Embryonic facial prominence (tissue), 1 donor: Measurements from ENCODE around the gene FOXD4L3.
"Not testable (repeated sequence)": the region's sequence is repeated elsewhere in the genome, so short reads cannot be mapped to it uniquely, and the experiment has no call there.

ENCODE experiments used
- DNase-seq: peaks from one replicate; pipeline ENCODE4 v3.0.0-alpha.2; 2016; ENCODE audit errors: extremely low spot score

FOXD4L3 gene

DNA sequence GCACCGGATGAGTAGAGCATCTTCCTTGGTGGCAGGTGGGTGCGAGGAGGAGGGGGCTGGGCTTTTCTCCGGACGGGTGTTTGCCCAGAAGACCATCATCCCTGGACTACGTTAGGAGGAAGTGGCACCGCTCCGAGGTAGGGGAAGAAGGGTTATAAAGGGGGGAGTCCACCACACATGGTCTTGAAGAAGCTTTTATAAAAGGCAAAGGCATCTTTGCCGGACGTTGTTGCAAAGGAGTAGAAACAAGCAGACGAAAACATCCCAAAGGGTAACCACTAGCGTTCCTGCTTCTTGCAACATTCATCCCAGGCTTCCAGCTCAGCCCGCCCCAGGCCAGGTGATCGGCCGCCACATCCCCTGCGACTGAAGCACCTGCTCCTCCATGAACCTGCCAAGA lies at the start of gene FOXD4L3:
Gene FOXD4L3 (plus strand): TSS at position 301 of the 400 bp plus-strand sequence. CDS start 85 bp downstream, at position 386.
- not testable (repeated sequence) for DNase-seq

DNA sequence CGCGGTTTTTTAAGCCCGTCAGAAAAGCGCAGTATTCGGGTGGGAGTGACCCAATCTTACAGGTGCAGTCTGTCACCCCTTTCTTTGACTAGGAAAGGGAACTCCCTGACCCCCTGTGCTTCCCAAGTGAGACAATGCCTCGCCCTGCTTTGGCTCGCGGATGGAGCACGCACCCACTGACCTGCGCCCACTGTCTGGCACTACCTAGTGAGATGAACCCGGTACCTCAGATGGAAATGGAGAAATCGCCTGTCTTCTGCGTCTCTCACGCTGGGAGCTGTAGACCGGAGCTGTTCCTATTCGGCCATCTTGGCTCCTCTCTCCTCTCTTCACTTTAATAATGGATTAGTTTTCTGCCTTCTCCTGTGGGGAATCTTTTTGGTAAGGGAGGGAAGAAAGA lies 21.6 kb upstream of the FOXD4L3 start:
- not testable (repeated sequence) for DNase-seq

DNA sequence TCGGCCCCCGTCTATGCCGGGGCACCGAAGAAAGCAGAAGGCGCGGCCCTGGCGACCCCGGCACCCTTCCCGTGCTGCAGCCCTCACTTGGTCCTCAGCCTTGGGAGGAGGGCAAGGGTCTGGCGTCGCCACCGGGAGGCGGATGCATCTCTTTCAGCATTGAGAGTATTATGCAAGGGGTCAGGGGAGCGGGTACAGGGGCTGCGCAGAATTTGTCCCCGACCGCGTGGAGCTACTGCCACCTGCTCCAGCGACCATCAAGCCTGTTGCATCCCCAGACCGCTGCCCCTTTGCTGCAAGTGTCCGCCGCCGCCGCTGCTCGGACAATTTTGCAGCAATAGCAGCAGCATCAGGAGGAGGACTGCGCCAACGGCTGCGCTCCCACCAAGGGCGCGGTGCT lies 1.1 kb downstream of the FOXD4L3 start:
- DNase-seq: not testable (repeated sequence)

DNA sequence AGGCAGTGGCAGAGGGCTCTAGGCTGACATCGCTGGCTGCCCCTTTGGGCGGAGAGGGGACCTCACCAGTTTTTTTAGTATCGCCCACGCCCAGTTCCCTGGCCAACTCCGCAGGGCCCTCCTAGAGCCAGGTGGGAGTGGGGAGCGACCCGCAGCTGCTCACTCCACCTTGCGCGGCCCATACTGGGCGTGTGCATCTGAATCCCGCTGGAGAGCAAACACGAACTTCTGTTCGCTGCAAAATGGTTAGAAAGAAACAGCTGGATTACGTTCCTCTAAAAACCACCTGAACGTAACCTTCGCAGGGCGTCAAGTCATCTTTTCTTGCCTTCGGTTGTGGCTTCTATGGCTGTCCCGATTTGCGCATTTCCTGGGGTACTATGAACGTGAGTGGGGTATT lies 1.5 kb downstream of the FOXD4L3 start:
- DNase-seq: not testable (repeated sequence)

DNA sequence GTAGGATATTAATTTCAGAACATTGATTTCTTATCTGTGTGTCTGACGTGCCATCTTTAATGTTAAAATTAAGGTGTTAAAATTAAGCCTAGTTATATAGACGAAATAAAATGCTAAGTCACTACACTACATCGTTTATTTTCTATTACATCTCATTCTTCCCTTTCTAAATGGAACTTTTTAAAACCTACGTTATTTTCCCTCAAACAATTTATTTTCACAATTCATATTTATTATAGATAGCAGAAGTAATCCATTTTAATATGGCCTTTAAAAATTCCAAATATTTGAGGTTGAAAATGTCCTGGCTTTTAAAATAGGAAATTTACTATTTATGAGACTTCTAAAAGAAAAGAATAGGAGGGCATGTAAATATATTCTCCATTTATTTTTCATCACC lies 2.1 kb downstream of the FOXD4L3 start:
- DNase-seq: not testable (repeated sequence)

DNA sequence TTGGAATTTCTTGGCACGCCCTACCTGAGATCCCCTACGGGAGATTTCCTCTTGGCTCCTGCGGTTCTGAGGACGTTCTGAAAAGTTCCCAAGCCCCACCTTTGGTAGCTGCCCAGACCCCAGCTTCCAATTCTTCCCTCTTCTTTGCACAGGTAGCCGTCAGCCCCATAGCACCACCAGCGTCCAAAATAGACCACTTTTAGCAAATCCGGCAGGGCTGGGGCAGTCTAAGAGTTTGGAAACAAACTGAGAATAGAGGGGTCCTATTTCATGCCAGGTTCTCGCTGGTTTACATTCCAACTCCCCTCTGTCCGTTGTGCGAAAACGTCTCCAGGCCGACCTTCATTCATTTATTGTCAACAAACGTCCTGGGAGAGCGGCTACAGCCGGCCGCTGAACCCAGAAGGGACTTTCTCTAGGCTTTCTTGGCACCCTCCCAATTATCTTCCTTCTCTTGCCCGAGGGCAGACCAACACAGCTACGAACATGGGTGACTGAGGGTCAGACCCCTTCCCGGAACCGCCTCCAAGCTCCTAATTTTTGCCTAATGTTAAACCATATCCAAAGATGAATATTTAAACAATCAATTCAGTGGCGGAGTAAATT lies 3.1 kb downstream of the FOXD4L3 start:
- not testable (repeated sequence) for DNase-seq

DNA sequence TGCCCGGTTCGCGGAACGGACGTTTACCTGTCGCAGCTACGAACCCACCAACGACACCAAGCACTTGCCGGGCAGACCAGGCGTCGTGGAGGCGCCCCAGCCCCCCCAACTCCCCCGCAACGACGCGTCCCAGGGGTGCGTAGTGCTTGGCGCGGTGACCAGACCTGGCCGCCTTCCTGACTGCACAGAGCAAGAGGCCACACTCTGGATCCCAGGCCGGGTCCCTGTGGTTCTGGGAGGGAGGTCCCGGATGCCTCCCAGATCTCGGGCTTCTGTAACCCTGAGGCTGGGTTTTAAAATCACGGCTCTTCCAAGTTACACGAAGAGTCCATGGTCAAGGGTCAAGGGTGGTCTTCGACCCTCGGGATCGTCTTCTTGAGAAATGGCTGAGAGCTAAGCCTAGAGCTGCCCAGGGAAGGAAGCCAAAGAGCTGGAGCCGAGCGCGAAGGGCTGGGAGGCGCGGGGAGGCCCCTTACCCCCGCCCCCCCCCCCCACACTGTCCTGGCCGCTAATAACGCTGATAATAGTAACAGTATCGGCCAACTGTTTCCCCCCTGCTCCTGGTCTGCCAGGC lies 3.8 kb downstream of the FOXD4L3 start:
- not testable (repeated sequence) for DNase-seq

DNA sequence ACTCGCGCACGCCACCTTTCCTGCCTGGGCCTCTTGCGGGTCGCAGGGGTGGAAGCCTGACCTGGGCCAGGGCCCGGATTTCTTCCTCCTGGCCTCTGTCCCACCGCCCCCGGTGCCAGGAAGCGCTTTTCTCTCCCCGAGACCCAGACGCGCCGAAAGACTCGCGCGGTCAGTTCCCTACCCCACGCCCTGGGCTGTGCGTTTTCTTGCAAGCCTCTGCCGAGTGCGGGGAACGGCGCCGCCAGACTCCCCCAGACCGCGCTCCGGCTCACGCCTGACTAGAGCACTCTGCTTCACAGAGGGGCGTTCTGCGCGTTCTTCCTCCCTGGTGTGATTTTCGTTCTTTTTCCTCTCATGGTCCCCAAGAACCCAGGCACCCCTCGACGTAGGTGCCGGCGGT lies 4.5 kb downstream of the FOXD4L3 start:
- not testable (repeated sequence) for DNase-seq

DNA sequence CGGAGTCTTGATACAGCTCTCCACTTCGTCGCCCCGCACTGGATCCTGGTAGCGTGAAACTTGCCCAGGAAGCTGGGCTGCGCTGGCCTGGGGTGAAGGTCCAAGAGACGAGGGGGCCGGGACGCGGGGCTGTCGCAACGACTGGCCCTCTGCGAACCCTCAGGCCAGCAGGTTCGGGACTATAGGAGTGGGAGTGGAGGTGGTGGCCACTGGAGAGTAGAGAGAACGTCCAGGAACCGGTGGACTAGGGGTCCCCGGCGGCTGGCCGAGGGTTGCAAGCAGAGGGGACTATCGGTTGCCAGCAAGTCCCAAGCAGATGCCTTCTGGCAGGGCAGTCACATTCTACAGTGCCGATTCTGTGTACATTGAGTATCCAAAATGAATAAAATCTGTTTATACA lies 5.0 kb downstream of the FOXD4L3 start:
- not testable (repeated sequence) for DNase-seq

DNA sequence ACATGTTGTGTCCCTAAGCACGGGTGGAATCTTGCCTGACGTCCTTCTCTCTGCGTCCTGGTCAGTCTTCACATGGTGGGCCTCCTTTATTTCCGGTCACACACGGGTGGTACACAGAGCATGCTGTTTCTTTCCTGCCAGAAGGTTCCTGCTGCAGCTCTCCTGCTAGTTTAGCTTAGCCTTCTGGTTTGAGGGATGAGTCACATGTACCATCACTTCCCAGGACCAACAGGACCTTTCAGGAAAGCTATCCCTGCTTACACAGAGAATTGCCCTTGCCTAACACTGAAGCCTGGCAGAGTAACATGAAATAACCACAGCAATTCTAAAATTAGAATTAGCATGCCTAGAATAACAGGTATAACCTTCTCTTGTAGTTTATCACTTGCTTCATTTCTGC lies 8.5 kb downstream of the FOXD4L3 start:
- not testable (repeated sequence) for DNase-seq

DNA sequence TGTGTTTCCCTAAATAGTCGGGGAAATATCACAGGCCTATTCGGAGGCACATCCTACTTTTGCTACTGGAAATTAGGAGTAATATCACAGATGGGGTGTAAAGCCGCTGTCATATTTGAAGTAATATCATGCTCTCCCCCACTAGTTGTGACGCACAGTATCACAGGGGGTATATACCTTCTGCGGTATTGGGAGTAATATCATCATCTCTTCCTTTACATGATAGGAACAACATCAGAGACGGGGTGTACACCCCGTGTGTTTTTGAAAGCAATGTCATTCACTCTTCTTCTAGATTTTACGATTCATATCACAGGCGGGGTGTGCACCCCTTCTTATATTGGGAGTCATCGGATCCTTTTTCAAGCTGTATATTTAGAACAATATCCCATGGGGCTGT lies 15.5 kb downstream of the FOXD4L3 start:
- not testable (repeated sequence) for DNase-seq

DNA sequence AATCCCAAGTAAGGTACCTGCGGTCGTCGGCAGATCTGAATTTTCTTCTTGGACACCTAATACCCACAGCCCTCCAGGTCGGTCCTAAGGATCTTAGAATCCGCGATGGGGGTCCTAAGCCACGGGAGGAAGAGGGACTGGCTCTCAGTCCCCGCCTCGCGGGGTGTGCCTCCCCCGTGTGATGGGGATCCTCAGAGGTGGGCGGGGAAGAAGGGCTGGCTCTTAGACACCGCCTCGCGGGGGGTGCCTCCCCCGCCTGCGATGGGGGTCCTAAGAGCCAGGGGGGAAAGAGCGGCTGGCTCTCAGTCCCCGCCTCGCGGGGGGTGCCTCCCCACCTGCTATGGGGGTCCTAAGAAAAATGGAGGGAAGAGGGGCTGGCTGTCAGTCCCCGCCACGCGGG lies 21.1 kb downstream of the FOXD4L3 start:
- not testable (repeated sequence) for DNase-seq

DNA sequence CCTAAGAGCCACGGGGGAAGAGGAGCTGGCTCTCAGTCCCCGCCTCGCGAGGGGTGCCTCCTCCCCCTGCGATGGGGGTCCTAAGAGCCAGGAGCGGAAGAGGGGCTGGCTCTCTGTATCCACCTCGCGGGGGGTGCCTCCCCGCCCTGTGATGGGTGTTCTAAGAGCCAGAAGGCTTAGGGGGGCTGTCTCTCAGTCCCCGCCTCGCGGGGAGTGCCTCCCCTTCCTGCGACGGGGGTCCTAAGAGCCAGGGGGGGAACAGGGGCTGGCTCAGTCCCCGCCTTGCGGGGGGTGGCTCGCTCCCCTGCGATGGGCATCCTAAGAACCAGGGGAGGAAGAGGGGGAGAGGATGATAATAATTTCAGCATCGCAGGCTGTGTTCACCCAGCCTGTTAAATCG lies 21.9 kb downstream of the FOXD4L3 start:
- not testable (repeated sequence) for DNase-seq

DNA sequence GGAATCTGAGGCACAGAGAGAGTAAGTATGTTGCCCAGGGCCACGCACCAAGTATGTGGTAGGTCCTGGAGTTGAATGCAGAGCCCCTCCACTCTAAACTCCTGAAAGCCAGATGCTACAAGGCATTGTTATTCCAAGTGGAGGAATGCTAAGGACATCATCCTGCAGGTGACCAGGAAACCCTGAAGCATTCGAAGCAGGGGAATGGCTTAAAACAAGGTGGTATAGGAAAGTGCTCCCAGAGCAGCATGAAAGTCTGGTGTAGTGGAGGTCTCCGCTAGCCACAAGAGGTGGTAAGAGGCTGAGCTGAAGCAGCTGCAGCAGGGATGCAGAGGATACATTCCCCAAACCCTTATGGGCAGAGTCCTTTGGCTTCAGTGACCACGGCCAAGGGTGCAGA lies 26.4 kb downstream of the FOXD4L3 start:
- DNase-seq: not testable (repeated sequence)

DNA sequence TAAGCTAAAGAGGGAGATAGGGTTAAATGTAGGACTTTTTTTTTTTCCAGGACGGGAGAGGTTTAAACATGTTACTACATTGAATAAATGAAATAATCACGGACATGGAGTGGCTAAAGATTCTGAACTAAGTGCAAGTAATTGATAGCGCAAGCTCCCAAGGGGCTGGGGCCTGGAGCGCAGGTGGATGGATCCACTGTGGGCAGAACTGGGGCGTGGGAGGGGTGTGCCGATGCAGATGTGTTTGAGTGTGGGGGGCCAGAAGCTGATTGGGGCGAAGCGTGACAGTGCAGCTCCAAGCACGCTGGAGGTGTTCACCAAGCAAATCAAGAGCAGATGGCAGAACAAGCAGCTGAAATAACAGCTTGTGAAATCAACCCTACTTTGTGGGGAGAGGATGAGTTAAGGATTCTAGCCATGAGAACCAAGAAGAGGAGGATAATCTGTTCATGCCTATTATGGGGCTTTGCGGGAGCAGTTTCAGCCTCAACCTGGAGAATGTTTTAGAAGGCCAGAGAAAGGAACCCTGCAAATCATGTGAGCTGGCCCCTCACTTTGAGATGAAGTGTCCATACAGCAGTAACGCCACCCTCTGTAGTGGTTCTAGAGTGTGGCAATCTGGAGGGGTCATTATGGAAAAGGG lies 28.0 kb downstream of the FOXD4L3 start:
- not testable (repeated sequence) for DNase-seq

DNA sequence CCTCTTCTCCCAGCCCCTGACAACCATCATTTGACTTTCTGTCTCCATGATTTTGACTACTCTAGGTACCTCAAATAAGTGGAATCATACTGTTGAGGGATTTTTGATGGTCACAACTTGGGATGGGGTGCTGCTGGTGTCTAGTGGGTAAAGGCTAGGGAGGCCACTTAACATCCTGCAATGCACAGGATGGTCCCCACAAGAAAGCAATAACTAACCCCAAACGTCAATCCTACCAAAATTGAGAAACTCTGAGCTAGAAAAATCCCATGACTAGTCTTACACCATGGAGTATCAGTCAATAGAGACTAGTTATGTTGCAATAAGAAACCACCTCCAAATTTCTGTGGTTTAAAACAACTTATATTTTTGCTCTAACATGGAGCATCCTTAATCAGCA lies 29.5 kb downstream of the FOXD4L3 start:
- DNase-seq: not testable (repeated sequence)

DNA sequence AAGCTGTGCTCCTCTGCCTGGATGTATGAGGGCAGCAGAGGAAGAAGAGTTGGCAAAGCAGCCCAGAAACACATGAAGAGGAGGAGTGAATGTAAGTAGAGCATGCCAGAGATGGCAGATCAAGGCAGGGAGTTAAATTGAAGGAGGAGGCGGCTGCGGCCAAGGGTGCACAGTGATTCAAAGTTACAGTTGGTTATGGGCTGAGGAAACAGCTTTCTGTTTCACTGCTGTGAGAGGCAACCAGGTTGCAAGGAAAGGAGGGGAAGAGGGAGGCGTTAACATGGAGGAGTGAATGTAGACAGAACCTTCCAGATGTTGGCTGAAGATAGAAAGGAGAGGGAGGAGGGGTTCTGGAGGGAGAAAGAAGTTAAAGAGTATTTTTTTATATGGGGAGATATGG lies 33.3 kb downstream of the FOXD4L3 start:
- not testable (repeated sequence) for DNase-seq

DNA sequence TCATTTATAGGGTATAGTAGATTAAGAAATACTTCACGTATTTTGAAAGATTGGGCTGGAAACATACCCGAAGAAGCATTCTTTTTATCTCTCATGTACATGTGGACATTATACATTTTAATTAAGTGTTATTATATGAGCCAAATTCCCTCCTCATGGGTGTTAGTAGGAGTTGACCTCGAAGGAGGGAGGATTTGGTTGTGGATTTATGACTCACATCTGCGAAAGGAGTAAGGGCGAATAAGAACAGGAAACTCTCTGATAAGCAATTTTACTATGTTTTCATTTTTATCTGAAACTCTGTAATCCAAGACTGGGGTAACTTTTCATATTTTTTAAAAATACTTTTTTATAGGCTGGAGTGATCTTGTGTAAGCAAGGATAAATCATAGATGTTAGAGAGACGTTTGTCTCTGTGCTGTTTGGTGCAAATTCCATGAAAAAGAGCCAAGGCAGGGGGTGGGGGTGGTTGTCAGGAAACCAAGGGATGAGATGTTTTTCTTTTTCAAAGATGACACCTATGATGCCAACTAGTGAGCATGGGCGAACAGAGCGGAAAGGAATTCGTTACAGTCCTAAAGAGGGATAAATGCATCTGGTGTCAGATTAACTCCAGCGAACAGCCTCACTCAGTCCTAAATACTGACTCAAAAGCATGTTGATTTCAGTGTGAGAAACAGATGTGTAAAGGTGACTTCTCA lies 34.1 kb downstream of the FOXD4L3 start:
- DNase-seq: not testable (repeated sequence)

DNA sequence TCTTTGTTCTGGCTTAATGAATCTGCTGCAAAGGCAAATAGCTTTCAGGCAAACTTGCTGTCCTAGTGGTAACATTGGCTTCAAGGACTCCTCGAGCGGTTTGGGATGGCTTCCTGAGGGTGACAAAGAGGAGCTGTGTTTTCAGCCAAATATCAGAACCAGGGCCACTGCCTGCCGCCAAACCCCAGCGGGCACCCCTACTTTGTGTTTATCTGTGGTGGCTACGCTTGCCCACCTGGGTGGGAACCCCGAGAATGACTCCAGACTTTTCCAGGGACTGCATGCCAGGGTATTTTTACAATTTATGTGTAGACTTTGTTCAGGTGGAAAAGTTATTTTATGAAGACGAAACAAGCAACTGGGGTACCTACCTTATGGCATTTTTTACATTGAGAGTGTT lies 35.3 kb downstream of the FOXD4L3 start:
- not testable (repeated sequence) for DNase-seq

DNA sequence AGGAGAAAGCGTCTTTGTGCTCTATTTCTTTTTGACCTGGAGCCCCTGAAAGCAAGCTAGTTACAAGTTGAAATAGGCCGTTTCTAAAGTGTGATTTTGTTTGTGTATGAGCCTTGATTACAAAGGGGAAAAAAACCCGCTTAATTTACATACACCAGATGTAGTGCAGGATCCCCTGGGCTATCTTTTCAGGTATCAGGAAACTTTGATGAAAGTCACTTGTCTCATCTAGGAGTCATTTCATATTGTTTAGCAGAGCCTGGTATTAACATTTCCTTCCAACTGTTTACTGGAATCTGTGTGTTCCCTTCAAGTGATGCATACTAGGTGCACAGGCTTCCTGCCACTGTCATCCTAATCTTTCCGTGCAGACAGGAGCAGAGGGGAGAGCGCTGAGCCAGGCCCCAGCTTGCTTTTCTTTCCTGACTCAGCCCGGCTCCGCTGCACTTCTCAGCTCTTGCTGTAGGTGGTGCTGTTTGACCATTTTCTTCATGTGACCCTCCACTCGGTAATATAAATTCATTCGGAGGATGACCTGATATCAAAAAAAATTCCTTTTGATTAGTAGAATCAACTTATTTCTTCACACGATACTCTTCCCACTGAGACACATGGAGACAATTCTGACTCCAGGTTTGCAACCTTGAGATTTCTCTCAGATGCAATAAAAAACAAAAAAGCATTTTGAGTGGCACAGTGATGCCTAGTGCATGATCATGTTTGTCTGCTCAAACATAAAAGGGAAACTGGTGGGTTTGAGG lies 39.8 kb downstream of the FOXD4L3 start:
- not testable (repeated sequence) for DNase-seq

DNA sequence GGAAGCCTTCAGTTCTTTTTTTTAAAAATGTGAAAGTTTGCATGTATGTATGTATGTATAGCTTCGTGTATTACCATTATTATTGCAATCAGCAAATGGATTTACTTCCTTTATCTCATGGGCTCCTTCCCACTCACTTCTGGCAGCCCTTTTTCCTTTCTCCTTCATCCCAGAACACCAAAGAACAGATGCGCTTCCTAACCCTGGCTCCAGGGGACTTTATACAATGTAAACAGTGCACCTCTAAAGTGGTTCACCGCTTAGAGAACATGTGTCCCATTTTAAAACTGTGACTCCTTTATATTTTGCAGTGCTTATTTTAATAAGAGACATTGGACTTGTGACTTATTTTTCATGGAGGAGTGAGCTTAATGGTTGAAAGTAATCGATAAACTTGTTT lies 40.6 kb downstream of the FOXD4L3 start:
- not testable (repeated sequence) for DNase-seq

DNA sequence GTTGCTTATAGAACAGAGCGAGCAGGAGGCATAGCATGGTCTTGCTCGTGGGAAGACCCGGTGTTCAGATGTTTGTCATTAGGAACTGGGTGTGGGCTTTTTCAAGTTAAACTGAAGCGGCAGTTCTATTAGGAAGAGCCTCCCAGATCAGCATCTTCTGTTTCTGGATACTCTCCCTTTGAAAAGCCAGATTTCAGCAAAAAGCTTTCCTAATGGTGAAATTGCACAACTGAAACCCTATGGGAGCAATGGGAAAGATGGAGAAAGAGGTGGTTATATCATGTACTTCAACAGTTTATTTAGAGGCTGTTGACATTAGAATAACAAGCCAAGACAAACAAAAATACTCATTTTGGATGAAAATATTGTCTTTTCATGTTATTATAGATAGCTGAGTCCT lies 41.3 kb downstream of the FOXD4L3 start:
- not testable (repeated sequence) for DNase-seq
